HEK293 (cell line): ENCODE measurements around the gene PRMT5.

Experiments used
- CTCF ChIA-PET: fragments of 350-600 bp; formaldehyde crosslinking; extraction: SDS; loops from one replicate; lab custom pipeline; 2021; ENCODE audit warnings: antibody characterized with exemption; lab: Yijun Ruan, JAX
- POLR2A ChIA-PET: fragments of 300-600 bp; formaldehyde crosslinking; extraction: SDS; loops from one replicate; lab custom pipeline; 2020; ENCODE audit warnings: antibody characterized with exemption, inconsistent platforms; lab: Yijun Ruan, JAX
- H3K27ac ChIP-seq: fragments of 200-500 bp; sonication (Bioruptor generic); 2 replicates; pipeline ENCODE4 v1.5.1; 2014; ENCODE audit warnings: low read depth, low read length, control low read depth, inconsistent platforms; ENCODE audit errors: extremely low read depth
- H3K36me3 ChIP-seq, 2 experiments: fragments of 200-500 bp in 1 of 2; sonication (Bioruptor generic) in 1 of 2; 1 replicate in 1 of 2; 2 replicates in 1 of 2; pipeline ENCODE4 v1.5.1; 2014 to 2017; ENCODE audit warnings: inconsistent platforms in 2 of 2, low read length in 2 of 2; ENCODE audit not compliant: control insufficient read depth in 2 of 2, insufficient read depth in 1 of 2
- H3K4me1 ChIP-seq: fragments of 200-500 bp; sonication (Bioruptor generic); 2 replicates; pipeline ENCODE4 v1.5.1; 2014; ENCODE audit warnings: mild to moderate bottlenecking, low read length, inconsistent platforms; ENCODE audit not compliant: control insufficient read depth, insufficient read depth
- H3K4me3 ChIP-seq: 2 replicates; pipeline ENCODE4 v1.5.1; 2011; ENCODE audit warnings: low read depth, mild to moderate bottlenecking, control low read depth, low read length, moderate library complexity
- H3K9me3 ChIP-seq: fragments of 200-500 bp; sonication (Bioruptor generic); 2 replicates; pipeline ENCODE4 v1.5.1; 2014; ENCODE audit warnings: low read depth, low read length, inconsistent platforms; ENCODE audit not compliant: control insufficient read depth, insufficient read depth
- EGR2 ChIP-seq: fragments of 450-650 bp; formaldehyde crosslinking; IDR thresholded peaks from 2 replicates; pipeline ENCODE4 v1.5.1; 2016; ENCODE audit warnings: low read depth, missing biosample characterization, missing genetic modification characterization
- GLIS2 ChIP-seq: fragments of 450-650 bp; formaldehyde crosslinking; IDR thresholded peaks from 2 replicates; pipeline ENCODE4 v1.5.1; 2016; ENCODE audit warnings: missing biosample characterization, missing genetic modification characterization
- HOXA7 ChIP-seq: sonication (generic); formaldehyde crosslinking; IDR thresholded peaks from 2 replicates; pipeline ENCODE4 v1.8.1; 2022; ENCODE audit warnings: missing genetic modification reagents, borderline replicate concordance
- PRDM1 ChIP-seq: fragments of 450-650 bp; formaldehyde crosslinking; IDR thresholded peaks from 2 replicates; pipeline ENCODE4; 2016; ENCODE audit warnings: missing biosample characterization, missing genetic modification characterization
- WT1 ChIP-seq: fragments of 450-650 bp; formaldehyde crosslinking; IDR thresholded peaks from 2 replicates; pipeline ENCODE4 v1.5.1; 2016; ENCODE audit warnings: missing biosample characterization, missing genetic modification characterization
- ZIC2 ChIP-seq: fragments of 450-650 bp; formaldehyde crosslinking; IDR thresholded peaks from 2 replicates; pipeline ENCODE4 v1.5.1; 2016; ENCODE audit warnings: missing biosample characterization, missing genetic modification characterization
- ZNF2 ChIP-seq: fragments of 450-650 bp; formaldehyde crosslinking; IDR thresholded peaks from 2 replicates; pipeline ENCODE4 v1.5.1; 2016; ENCODE audit warnings: missing biosample characterization, missing genetic modification characterization
- ZNF302 ChIP-seq: fragments of 450-650 bp; formaldehyde crosslinking; IDR thresholded peaks from 2 replicates; pipeline ENCODE4 v1.5.1; 2016; ENCODE audit warnings: missing biosample characterization, missing genetic modification characterization, low read depth
- ZNF350 ChIP-seq: fragments of 450-650 bp; formaldehyde crosslinking; IDR thresholded peaks from 2 replicates; pipeline ENCODE4 v1.5.0; 2017; ENCODE audit warnings: missing biosample characterization, mild to moderate bottlenecking, missing genetic modification characterization
- ZNF416 ChIP-seq: fragments of 450-650 bp; formaldehyde crosslinking; IDR thresholded peaks from 2 replicates; pipeline ENCODE4 v1.5.1; 2016; ENCODE audit warnings: missing biosample characterization, missing genetic modification characterization
- ZNF426 ChIP-seq: fragments of 450-650 bp; formaldehyde crosslinking; IDR thresholded peaks from 2 replicates; pipeline ENCODE4 v1.5.1; 2017; ENCODE audit warnings: missing biosample characterization, missing genetic modification characterization, mild to moderate bottlenecking, inconsistent platforms, moderate library complexity
- ZNF514 ChIP-seq: fragments of 450-650 bp; formaldehyde crosslinking; IDR thresholded peaks from 2 replicates; pipeline ENCODE4 v1.5.1; 2016; ENCODE audit warnings: missing biosample characterization, missing genetic modification characterization
- ZNF521 ChIP-seq: fragments of 450-650 bp; formaldehyde crosslinking; IDR thresholded peaks from 2 replicates; pipeline ENCODE4 v1.5.1; 2017; ENCODE audit warnings: missing biosample characterization, mild to moderate bottlenecking, missing genetic modification characterization
- ZNF629 ChIP-seq: fragments of 450-650 bp; formaldehyde crosslinking; IDR thresholded peaks from 2 replicates; pipeline ENCODE4 v1.5.1; 2017; ENCODE audit warnings: missing biosample characterization, missing genetic modification characterization
- ZNF76 ChIP-seq: fragments of 450-650 bp; formaldehyde crosslinking; IDR thresholded peaks from 2 replicates; pipeline ENCODE4; 2016; ENCODE audit warnings: low read depth, missing biosample characterization, missing genetic modification characterization, borderline replicate concordance
- TF ChIP-seq, protein P1 (sequence below): fragments of 450-650 bp; formaldehyde crosslinking; IDR thresholded peaks from 2 replicates; pipeline ENCODE4 v1.5.1; 2017; ENCODE audit warnings: missing biosample characterization, missing genetic modification characterization
- TF ChIP-seq, protein P2 (sequence below): fragments of 450-650 bp; formaldehyde crosslinking; IDR thresholded peaks from 2 replicates; pipeline ENCODE4 v1.5.0; 2017; ENCODE audit warnings: missing biosample characterization, missing genetic modification characterization, borderline replicate concordance
- TF ChIP-seq, protein P3 (sequence below): fragments of 450-650 bp; formaldehyde crosslinking; IDR thresholded peaks from 2 replicates; pipeline ENCODE4 v1.5.1; 2016; ENCODE audit warnings: missing biosample characterization, missing genetic modification characterization
- TF ChIP-seq, protein P4 (sequence below): sonication (generic); formaldehyde crosslinking; IDR thresholded peaks from 2 replicates; pipeline ENCODE4 v1.8.1; 2022; ENCODE audit warnings: mild to moderate bottlenecking, moderate library complexity, missing genetic modification reagents
- TF ChIP-seq, protein P5 (sequence below): fragments of 450-650 bp; IDR thresholded peaks from 2 replicates; pipeline ENCODE4 v1.5.1; 2018; ENCODE audit warnings: missing biosample characterization, missing genetic modification characterization
- TF ChIP-seq, protein P6 (sequence below): fragments of 450-650 bp; formaldehyde crosslinking; IDR thresholded peaks from 2 replicates; pipeline ENCODE4 v1.5.1; 2017; ENCODE audit warnings: missing biosample characterization, missing genetic modification characterization

The PRMT5 gene

DNA sequence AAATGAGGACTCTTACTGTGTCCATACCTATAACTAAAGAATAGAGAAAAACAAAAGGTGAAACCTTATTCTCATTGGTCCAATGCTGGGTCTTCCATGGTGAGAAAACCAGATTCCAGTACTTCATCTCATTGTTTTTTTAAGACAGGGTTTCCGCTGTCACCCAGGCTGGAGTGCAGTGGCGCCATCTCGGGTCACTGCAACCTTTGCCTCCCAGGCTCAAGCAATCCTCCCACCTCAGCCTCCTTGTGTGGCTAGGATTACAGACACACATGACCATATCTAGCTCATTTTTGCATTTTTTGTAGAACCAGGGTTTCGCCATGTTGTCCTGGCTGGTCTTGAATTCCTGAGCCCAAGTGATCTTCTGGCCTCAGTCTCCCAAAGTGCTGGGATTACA is 23.5 kb downstream of the PRMT5 start:
- POLR2A ChIA-PET: interaction anchor here (0.6 kb wide), 1 partner anchor 17 kb away, joined by 3 read pairs; no protein-coding TSS in a partner anchor
- no peak overlapping the region for H3K27ac ChIP-seq
- CTCF ChIA-PET: interaction anchor here (0.7 to 0.8 kb wide), 2 partner anchors 53 to 69 kb away, joined by 3 to 5 read pairs; no protein-coding TSS in a partner anchor
- no peaks in the 10 kb centered on the region for H3K4me1 ChIP-seq
- no peak overlapping the region for H3K4me3 ChIP-seq
- H3K36me3 ChIP-seq: peaks cover 81 to 91% of the 10 kb centered on the region in 2 experiments
- H3K9me3 ChIP-seq: no peaks in the 10 kb centered on the region
- TF ChIP-seq ZNF302: no peak
- TF ChIP-seq, protein P1, sequence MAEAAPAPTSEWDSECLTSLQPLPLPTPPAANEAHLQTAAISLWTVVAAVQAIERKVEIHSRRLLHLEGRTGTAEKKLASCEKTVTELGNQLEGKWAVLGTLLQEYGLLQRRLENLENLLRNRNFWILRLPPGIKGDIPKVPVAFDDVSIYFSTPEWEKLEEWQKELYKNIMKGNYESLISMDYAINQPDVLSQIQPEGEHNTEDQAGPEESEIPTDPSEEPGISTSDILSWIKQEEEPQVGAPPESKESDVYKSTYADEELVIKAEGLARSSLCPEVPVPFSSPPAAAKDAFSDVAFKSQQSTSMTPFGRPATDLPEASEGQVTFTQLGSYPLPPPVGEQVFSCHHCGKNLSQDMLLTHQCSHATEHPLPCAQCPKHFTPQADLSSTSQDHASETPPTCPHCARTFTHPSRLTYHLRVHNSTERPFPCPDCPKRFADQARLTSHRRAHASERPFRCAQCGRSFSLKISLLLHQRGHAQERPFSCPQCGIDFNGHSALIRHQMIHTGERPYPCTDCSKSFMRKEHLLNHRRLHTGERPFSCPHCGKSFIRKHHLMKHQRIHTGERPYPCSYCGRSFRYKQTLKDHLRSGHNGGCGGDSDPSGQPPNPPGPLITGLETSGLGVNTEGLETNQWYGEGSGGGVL (tag by site-specific recombination): no peak
- TF ChIP-seq ZNF76 (tag by site-specific recombination): no peak
- TF ChIP-seq, protein P2, sequence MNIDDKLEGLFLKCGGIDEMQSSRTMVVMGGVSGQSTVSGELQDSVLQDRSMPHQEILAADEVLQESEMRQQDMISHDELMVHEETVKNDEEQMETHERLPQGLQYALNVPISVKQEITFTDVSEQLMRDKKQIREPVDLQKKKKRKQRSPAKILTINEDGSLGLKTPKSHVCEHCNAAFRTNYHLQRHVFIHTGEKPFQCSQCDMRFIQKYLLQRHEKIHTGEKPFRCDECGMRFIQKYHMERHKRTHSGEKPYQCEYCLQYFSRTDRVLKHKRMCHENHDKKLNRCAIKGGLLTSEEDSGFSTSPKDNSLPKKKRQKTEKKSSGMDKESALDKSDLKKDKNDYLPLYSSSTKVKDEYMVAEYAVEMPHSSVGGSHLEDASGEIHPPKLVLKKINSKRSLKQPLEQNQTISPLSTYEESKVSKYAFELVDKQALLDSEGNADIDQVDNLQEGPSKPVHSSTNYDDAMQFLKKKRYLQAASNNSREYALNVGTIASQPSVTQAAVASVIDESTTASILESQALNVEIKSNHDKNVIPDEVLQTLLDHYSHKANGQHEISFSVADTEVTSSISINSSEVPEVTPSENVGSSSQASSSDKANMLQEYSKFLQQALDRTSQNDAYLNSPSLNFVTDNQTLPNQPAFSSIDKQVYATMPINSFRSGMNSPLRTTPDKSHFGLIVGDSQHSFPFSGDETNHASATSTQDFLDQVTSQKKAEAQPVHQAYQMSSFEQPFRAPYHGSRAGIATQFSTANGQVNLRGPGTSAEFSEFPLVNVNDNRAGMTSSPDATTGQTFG (tag by site-specific recombination): no peak
- TF ChIP-seq HOXA7 (CRISPR knock-in tag): no peak

DNA sequence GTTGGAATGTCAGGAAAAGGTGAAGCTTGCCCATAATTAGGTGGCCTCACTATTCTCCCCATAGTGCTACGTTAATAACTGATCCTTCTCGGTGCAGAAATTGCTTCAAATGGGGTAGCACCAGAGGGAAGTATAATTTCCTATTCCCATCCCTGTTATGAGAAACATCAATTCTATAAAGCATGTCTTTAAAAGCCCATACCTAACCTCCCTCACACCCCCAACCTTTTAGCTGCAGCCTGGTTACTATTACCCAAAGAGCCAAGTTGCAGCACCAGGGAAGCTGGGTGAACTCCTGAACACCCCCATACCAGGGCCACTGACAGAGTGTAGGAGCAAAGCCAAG is 25.5 kb downstream of the PRMT5 start:
- TF ChIP-seq ZNF426 (tag by site-specific recombination) (no peak), EGR2 (no peak), GLIS2 (tag by site-specific recombination) (no peak), ZNF629 (no peak)
- TF ChIP-seq, protein P3, sequence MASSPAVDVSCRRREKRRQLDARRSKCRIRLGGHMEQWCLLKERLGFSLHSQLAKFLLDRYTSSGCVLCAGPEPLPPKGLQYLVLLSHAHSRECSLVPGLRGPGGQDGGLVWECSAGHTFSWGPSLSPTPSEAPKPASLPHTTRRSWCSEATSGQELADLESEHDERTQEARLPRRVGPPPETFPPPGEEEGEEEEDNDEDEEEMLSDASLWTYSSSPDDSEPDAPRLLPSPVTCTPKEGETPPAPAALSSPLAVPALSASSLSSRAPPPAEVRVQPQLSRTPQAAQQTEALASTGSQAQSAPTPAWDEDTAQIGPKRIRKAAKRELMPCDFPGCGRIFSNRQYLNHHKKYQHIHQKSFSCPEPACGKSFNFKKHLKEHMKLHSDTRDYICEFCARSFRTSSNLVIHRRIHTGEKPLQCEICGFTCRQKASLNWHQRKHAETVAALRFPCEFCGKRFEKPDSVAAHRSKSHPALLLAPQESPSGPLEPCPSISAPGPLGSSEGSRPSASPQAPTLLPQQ (tag by site-specific recombination): no peak
- TF ChIP-seq, all 188 proteins: peak for 0
- ChIA-PET POLR2A (interaction anchor here (0.6 to 1.6 kb wide), 2 partner anchors 12 to 65 kb away, joined by 3 to 5 read pairs; no protein-coding TSS in a partner anchor), CTCF (interaction anchor here (0.6 to 1.7 kb wide), 4 partner anchors 20 to 347 kb away, joined by 3 to 10 read pairs (median 3); partner anchors contain the start of gene REM2)

DNA sequence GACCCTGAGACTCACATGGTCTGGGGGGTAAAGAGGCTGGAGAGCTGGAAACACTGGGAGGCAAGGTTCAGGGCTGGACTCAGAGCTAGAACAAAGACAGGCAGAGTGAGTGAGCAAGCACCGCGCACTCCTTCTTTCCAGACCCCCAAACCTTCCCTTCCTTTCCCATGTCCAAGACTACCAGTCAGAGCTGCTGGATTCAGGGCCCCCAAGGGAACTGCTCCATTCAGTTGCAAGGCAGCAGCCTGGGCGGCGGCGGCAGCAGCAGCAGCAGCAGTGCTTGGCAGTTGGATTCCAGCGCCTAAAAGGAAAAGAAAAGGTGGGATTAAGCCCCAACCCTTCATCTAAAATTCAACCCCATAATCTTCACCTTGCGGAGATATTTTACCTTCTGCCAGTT is 27.4 kb downstream of the PRMT5 start:
- H3K36me3 ChIP-seq: peaks cover 43 to 81% of the 10 kb centered on the region in 2 experiments
- H3K4me1 ChIP-seq: no peaks in the 10 kb centered on the region
- H3K9me3 ChIP-seq: no peaks in the 10 kb centered on the region
- ChIA-PET CTCF (interaction anchor here (1.0 to 4.1 kb wide), 8 partner anchors 9 to 79 kb away, joined by 3 to 41 read pairs (median 9); partner anchors contain the start of genes LRP10, RBM23 and REM2), POLR2A (interaction anchor here (0.5 to 2.1 kb wide), 4 partner anchors 8 to 29 kb away, joined by 3 to 5 read pairs (median 4); partner anchors contain the start of gene RBM23)
- no peak overlapping the region for H3K27ac ChIP-seq
- H3K4me3 ChIP-seq: no peak overlapping the region
- TF ChIP-seq ZNF514 (tag by site-specific recombination): no peak
- TF ChIP-seq PRDM1 (tag by site-specific recombination): no peak
- TF ChIP-seq ZNF2 (tag by site-specific recombination): no peak
- no peak for TF ChIP-seq ZNF521 (tag by site-specific recombination)
- TF ChIP-seq, protein P4, sequence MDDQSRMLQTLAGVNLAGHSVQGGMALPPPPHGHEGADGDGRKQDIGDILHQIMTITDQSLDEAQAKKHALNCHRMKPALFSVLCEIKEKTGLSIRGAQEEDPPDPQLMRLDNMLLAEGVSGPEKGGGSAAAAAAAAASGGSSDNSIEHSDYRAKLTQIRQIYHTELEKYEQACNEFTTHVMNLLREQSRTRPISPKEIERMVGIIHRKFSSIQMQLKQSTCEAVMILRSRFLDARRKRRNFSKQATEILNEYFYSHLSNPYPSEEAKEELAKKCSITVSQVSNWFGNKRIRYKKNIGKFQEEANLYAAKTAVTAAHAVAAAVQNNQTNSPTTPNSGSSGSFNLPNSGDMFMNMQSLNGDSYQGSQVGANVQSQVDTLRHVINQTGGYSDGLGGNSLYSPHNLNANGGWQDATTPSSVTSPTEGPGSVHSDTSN (CRISPR knock-in tag): no peak
- no peak for TF ChIP-seq WT1 (tag by site-specific recombination)
- TF ChIP-seq ZNF350: no peak
- no peak for TF ChIP-seq ZIC2
- no peak for TF ChIP-seq ZNF426 (tag by site-specific recombination)
- TF ChIP-seq, protein P5, sequence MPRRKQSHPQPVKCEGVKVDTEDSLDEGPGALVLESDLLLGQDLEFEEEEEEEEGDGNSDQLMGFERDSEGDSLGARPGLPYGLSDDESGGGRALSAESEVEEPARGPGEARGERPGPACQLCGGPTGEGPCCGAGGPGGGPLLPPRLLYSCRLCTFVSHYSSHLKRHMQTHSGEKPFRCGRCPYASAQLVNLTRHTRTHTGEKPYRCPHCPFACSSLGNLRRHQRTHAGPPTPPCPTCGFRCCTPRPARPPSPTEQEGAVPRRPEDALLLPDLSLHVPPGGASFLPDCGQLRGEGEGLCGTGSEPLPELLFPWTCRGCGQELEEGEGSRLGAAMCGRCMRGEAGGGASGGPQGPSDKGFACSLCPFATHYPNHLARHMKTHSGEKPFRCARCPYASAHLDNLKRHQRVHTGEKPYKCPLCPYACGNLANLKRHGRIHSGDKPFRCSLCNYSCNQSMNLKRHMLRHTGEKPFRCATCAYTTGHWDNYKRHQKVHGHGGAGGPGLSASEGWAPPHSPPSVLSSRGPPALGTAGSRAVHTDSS: no peak
- TF ChIP-seq, protein P6, sequence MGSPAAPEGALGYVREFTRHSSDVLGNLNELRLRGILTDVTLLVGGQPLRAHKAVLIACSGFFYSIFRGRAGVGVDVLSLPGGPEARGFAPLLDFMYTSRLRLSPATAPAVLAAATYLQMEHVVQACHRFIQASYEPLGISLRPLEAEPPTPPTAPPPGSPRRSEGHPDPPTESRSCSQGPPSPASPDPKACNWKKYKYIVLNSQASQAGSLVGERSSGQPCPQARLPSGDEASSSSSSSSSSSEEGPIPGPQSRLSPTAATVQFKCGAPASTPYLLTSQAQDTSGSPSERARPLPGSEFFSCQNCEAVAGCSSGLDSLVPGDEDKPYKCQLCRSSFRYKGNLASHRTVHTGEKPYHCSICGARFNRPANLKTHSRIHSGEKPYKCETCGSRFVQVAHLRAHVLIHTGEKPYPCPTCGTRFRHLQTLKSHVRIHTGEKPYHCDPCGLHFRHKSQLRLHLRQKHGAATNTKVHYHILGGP: no peak
- TF ChIP-seq ZNF416 (tag by site-specific recombination): no peak

More for the DNA sequence above, 25.5 kb downstream of the PRMT5 start:
- Histone ChIP-seq H3K27ac (no peak overlapping the region), H3K36me3 (peaks cover 61 to 93% of the 10 kb centered on the region in 2 experiments), H3K9me3 (no peaks in the 10 kb centered on the region), H3K4me1 (no peaks in the 10 kb centered on the region), H3K4me3 (no peak overlapping the region)
